Measurements from ENCODE around the gene PRPSAP1.

PRPSAP1 gene

DNA sequence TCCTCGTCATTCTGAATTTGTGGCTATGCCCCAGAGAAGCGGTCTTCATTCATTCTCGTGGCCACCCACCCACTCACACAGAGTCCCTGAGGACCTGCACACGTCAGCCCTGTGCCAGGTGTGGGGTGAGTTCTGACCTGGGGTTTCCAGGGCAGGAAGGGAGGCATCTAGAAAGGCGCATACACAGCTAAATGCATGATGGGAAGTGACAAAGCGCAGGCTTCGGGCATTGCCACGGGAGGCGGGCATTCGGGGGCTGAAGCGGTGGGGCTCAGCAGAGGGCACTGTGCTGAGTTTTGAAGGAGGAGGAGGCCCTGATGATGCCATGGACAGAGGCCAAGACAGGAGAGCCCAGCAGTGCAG lies 77.7 kb downstream of the PRPSAP1 start:
- H3K9me3 Mint-ChIP-seq: no peaks in the 10 kb centered on the region
- peaks cover 2% of the 10 kb centered on the region for H3K27me3 Mint-ChIP-seq (ENCODE audit: low read depth, poor library complexity)
- no peak for DNase-seq
- H3K4me1 Mint-ChIP-seq: peaks cover 37% of the 10 kb centered on the region
- no peaks in the 10 kb centered on the region for H3K36me3 Mint-ChIP-seq (ENCODE audit: low read depth)
- no peak overlapping the region for H3K27ac Mint-ChIP-seq
- H3K4me3 Mint-ChIP-seq: no peak overlapping the region
- TF ChIP-seq, protein P1, sequence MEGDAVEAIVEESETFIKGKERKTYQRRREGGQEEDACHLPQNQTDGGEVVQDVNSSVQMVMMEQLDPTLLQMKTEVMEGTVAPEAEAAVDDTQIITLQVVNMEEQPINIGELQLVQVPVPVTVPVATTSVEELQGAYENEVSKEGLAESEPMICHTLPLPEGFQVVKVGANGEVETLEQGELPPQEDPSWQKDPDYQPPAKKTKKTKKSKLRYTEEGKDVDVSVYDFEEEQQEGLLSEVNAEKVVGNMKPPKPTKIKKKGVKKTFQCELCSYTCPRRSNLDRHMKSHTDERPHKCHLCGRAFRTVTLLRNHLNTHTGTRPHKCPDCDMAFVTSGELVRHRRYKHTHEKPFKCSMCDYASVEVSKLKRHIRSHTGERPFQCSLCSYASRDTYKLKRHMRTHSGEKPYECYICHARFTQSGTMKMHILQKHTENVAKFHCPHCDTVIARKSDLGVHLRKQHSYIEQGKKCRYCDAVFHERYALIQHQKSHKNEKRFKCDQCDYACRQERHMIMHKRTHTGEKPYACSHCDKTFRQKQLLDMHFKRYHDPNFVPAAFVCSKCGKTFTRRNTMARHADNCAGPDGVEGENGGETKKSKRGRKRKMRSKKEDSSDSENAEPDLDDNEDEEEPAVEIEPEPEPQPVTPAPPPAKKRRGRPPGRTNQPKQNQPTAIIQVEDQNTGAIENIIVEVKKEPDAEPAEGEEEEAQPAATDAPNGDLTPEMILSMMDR (IDR thresholded peaks at IDR 0.05): no peak

DNA sequence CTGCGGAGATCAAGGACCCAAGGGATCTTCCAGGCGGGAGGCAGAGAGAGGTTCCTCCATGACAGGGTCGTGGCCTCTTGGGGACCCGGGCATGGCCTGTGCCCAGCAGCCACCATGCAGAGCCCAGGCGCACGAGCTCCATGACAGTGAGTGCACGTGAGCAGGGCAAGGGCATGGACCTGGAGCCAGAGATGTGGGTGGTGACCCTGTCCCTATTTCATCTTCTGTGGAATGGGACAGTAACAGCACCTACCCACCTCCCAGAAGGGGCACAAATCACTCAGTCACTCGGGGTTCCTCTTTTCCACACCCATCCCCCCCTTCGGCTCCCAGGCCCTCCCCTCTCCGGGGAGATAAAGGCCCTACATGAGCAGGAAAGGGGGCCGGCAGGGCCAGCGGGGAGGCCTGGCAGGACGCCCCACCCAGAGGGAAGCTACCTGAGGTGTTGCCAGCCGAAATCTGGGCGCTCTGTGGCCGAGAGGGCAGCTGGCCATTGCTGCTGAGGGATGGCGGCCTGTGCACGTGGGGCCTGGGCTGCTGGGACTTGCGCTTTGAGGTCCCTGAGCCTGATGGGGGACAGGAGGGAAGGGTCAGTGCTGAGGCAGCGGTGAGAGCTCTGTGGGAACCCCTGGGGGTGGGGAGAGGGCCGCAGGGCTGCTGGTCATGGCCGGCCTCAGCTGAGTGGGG lies 78.2 kb downstream of the PRPSAP1 start:
- Mint-ChIP-seq H3K27me3 (ENCODE audit: low read depth, poor library complexity) (peaks cover 2% of the 10 kb centered on the region), H3K36me3 (ENCODE audit: low read depth) (no peaks in the 10 kb centered on the region), H3K4me3 (no peak overlapping the region), H3K4me1 (peaks cover 42% of the 10 kb centered on the region), H3K27ac (no peak overlapping the region), H3K9me3 (no peaks in the 10 kb centered on the region)
- no peak for DNase-seq
- TF ChIP-seq, protein P1 (IDR thresholded peaks at IDR 0.05): no peak

DNA sequence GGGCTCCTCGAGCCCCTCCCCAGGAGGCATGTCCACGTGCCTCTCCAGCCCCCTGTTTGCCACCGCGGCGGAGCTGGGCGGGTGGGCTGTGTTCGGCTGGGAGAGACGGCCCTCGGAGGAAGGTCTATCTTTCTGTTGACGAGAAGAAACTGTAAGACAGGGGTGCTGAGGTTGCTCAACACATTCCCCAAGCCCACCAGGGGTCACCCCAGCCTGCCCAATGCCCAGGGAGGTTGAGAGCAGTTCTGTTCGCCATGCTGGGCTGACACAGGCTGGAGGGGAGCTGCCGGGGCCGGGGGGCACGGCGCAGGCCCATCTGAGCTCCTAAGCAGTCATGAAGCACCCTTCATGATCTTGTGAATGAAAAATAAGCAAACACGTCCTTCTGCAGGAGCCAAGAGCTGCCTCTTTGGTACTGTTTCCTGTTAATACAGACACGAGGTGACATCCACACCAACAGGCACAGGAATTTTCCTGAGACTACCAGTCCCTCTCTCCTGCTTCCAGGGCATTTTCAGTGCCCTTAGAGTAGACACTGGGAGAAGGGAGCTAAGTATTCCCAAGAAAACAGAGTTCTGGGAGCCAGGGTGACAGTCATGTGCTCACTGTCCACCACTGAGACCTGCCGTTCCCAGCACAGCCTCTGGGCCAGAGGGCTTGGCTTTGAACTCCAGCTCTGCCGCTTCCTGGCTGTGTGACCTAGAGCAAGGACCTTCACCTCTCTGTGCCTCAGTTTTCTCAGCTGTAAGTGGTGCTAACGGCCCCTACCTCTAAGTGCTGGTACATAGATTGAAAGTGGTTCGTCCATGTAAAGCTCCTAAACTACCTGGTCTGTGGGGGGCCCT lies 79.4 kb downstream of the PRPSAP1 start:
- TF ChIP-seq, protein P1 (IDR thresholded peaks at IDR 0.05): no peak
- H3K4me1 Mint-ChIP-seq: peaks cover 50% of the 10 kb centered on the region
- DNase-seq: no peak
- no peaks in the 10 kb centered on the region for H3K27me3 Mint-ChIP-seq (ENCODE audit: low read depth, poor library complexity)
- H3K9me3 Mint-ChIP-seq: no peaks in the 10 kb centered on the region
- H3K36me3 Mint-ChIP-seq (ENCODE audit: low read depth): peaks cover 7% of the 10 kb centered on the region
- H3K4me3 Mint-ChIP-seq: no peak overlapping the region
- peak overlapping the region; percentile 41 for H3K27ac Mint-ChIP-seq

DNA sequence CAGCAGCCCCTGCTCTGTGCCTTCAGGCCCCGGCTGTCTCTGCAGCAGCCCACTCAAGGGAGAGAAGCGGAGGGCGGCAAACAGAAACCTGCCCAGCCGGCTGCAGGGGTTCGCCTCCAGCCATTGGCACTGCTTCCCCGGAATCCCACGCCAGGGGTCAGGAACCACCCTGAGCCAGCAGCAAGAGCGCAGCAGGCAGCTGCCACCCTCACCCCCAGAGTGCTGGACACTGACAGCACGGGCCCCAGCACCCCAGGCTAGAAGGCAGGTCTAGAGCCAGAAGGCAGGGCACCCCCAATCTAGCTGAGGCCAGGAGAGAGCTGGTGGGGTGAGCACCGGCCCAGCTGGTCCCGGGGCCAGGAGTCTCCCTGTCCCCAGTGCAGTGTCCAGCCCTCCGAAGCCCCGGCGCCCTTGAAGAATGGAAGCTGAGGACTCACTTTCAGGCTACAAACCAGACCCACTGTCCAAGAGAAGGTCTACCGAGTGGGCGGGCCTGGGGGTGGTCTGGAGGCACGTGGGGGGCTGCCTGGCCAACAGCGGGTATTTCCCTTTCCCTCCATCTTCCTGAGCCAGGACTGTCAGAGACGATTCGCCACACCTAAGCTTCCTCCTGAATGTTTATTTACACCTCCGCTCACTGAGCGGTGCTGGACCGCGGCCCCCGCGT lies 80.1 kb downstream of the PRPSAP1 start:
- Mint-ChIP-seq H3K27me3 (ENCODE audit: low read depth, poor library complexity) (no peaks in the 10 kb centered on the region), H3K27ac (peak overlapping the region; percentile 39), H3K4me3 (no peak overlapping the region), H3K9me3 (no peaks in the 10 kb centered on the region), H3K36me3 (ENCODE audit: low read depth) (peaks cover 8% of the 10 kb centered on the region), H3K4me1 (peaks cover 57% of the 10 kb centered on the region)
- DNase-seq: no peak
- TF ChIP-seq, protein P1 (IDR thresholded peaks at IDR 0.05): no peak

DNA sequence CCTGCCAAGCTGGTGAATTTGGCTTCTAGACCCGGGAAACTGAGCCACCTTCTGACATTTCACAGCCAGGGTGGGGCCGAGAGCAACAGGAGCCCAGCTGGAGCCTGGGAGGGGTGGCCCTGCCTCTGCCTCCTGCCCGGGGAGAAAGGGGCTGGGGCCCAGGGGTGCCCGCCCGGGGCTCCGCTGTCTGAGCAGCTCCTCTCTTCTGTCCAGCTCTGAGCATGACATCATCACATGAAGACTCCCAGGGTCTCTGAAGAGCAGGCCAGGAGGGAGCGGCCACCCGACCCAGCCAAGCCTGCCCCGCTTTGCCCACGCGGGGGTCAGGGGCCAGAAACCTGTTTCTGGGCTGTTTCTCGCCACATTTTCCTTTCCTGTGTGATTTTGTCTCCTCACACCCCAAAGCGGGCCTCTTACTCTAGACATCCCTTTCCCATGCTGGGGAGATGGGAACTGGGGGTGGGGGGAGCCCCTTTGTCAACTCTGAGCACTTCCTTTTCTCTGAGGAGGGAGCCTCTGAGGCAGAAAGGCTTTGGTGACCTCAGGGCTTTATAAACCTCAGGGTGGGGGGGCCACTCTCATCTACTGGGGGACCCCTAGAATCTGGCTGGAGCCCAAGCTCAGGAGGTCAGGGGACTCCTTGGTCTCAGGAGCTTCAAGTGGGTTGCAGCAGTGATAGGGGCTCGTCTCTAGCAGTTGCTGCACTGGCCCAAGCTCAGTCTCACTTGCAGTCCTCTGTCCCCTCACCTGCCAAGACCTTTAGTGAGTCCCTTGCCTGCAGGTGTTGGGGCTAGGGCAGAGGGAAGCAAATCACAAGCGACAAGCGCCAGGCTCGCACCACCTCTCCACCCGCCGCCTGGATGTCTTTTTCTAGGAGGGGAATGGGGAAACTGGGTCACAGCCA lies 80.9 kb downstream of the PRPSAP1 start:
- H3K36me3 Mint-ChIP-seq (ENCODE audit: low read depth): peaks cover 13% of the 10 kb centered on the region
- peak overlapping the region; percentile 39 for H3K27ac Mint-ChIP-seq
- TF ChIP-seq, protein P1 (IDR thresholded peaks at IDR 0.05): no peak
- H3K9me3 Mint-ChIP-seq: no peaks in the 10 kb centered on the region
- H3K27me3 Mint-ChIP-seq (ENCODE audit: low read depth, poor library complexity): no peaks in the 10 kb centered on the region
- no peak for DNase-seq
- H3K4me1 Mint-ChIP-seq: peaks cover 63% of the 10 kb centered on the region
- H3K4me3 Mint-ChIP-seq: no peak overlapping the region
